K562 (cell line): Measurements from ENCODE around the gene RNF40. TPM values are rescaled to one million over a fixed set of nuclear protein-coding genes. Genes with fewer than 3 reads are reported as not detected.

ENCODE experiments used
- BRF1 ChIP-seq: IDR thresholded peaks from 3 replicates; pipeline ENCODE4 v1.6.1; 2011; ENCODE audit warnings: borderline replicate concordance, mild to moderate bottlenecking; ENCODE audit not compliant: insufficient read length; ENCODE audit errors: extremely low read depth
- CBFA2T2 ChIP-seq: fragments of 450-650 bp; conservative IDR thresholded peaks from 2 replicates; pipeline ENCODE4 v1.6.1; 2017; ENCODE audit warnings: mild to moderate bottlenecking
- CBX5 ChIP-seq: IDR thresholded peaks from 2 replicates; pipeline ENCODE4 v1.6.1; 2014; ENCODE audit warnings: low read depth, borderline replicate concordance
- FOXJ3 ChIP-seq: sonication (generic); formaldehyde crosslinking; IDR thresholded peaks from 2 replicates; pipeline ENCODE4 v1.4.0; 2020; ENCODE audit warnings: mild to moderate bottlenecking, missing genetic modification reagents
- HNRNPK ChIP-seq: fragments of 200-400 bp; formaldehyde crosslinking; IDR thresholded peaks from one replicate; pipeline ENCODE4 v1.6.1; 2018; ENCODE audit warnings: mild to moderate bottlenecking, low read depth, low read length; ENCODE audit not compliant: poor library complexity, severe bottlenecking
- ILK ChIP-seq: fragments of 450-650 bp; IDR thresholded peaks from 2 replicates; pipeline ENCODE4 v1.6.1; 2016; ENCODE audit warnings: missing genetic modification characterization, low read depth, mild to moderate bottlenecking, missing compliant biosample characterization, moderate library complexity, borderline replicate concordance
- JUNB ChIP-seq: fragments of 450-650 bp; formaldehyde crosslinking; conservative IDR thresholded peaks from 2 replicates; pipeline ENCODE4 v1.4.0; 2020; ENCODE audit warnings: mild to moderate bottlenecking
- RAD51 ChIP-seq: fragments of 450-650 bp; IDR thresholded peaks from 2 replicates; pipeline ENCODE4 v1.7.1; 2016; ENCODE audit warnings: low read depth, mild to moderate bottlenecking, borderline replicate concordance
- RBFOX2 ChIP-seq: fragments of 200-400 bp; formaldehyde crosslinking; IDR thresholded peaks from 2 replicates; pipeline ENCODE4 v1.6.1; 2017; ENCODE audit warnings: low read depth, mild to moderate bottlenecking, low read length, moderate library complexity
- RHOXF2B ChIP-seq: fragments of 250-450 bp; sonication (Bioruptor Pico); conservative IDR thresholded peaks from 2 replicates; pipeline ENCODE4 v1.5.1; 2021
- SMAD3 ChIP-seq: fragments of 450-650 bp; formaldehyde crosslinking; conservative IDR thresholded peaks from 2 replicates; pipeline ENCODE4 v1.4.0; 2020; ENCODE audit warnings: mild to moderate bottlenecking
- SMARCE1 ChIP-seq: fragments of 450-650 bp; IDR thresholded peaks from 2 replicates; pipeline ENCODE4 v1.7.1; 2016; ENCODE audit warnings: mild to moderate bottlenecking
- STAG1 ChIP-seq: sonication (generic); formaldehyde crosslinking; IDR thresholded peaks from 2 replicates; pipeline ENCODE4 v1.5.0; 2020; ENCODE audit warnings: missing genetic modification reagents, borderline replicate concordance
- TCF7L2 ChIP-seq: fragments of 150-350 bp; IDR thresholded peaks from 2 replicates; pipeline ENCODE4 v1.6.1; 2016; ENCODE audit warnings: low read depth, mild to moderate bottlenecking, low read length, moderate library complexity
- ZBTB1 ChIP-seq: sonication (generic); formaldehyde crosslinking; IDR thresholded peaks from 2 replicates; pipeline ENCODE4 v1.8.1; 2023; ENCODE audit warnings: missing genetic modification reagents, low read depth, mild to moderate bottlenecking, borderline replicate concordance
- ZKSCAN3 ChIP-seq: fragments of 250-450 bp; sonication (Bioruptor Pico); IDR thresholded peaks from 2 replicates; pipeline ENCODE4 v1.4.0; 2020
- ZNF561 ChIP-seq: fragments of 450-650 bp; formaldehyde crosslinking; conservative IDR thresholded peaks from 2 replicates; pipeline ENCODE4 v1.4.0; 2020; ENCODE audit warnings: mild to moderate bottlenecking, moderate library complexity
- polyA plus RNA-seq, 8 experiments: library from polyadenylated mRNA; depleted of rRNA in 4 of 8; stranded (reverse) in 5 of 8; unstranded in 3 of 8; fragments of >200 nt; fragmentation: Nextera tagmentation in 2 of 8; fragmentation: Illumina TruSeq in 1 of 8; extraction: Ambion mirVana in 2 of 8; extraction: Trizol in 1 of 8; gene quantifications; 2 replicates each; pipeline versions ENCODE4 v1.2.1 to v1.2.3, GENCODE V29; 2011 to 2014; ENCODE audit warnings: inconsistent platforms in 1 of 8, missing spikeins in 1 of 8
- total RNA-seq, 7 experiments: library from RNA; depleted of rRNA in 6 of 7; stranded (reverse); fragments of >200 nt in 6 of 7; fragmentation: Illumina TruSeq in 2 of 7; extraction: Trizol in 2 of 7; gene quantifications; 2 replicates each; pipeline versions ENCODE4 v1.2.1 to v1.2.3, GENCODE V29; 2011 to 2021; ENCODE audit warnings: low replicate concordance in 1 of 7
- TF ChIP-seq, protein P1 (sequence below): fragments of 450-650 bp; IDR thresholded peaks from 2 replicates; pipeline ENCODE4 v1.6.1; 2016; ENCODE audit warnings: mild to moderate bottlenecking, moderate library complexity

Gene RNF40
- total and polyA plus RNA-seq, 9 of the 15 experiments (the other 6 are each of a cell fraction or from before 2014, with no cell fraction given) = 6.2 to 129 (median 81.5) TPM

DNA sequence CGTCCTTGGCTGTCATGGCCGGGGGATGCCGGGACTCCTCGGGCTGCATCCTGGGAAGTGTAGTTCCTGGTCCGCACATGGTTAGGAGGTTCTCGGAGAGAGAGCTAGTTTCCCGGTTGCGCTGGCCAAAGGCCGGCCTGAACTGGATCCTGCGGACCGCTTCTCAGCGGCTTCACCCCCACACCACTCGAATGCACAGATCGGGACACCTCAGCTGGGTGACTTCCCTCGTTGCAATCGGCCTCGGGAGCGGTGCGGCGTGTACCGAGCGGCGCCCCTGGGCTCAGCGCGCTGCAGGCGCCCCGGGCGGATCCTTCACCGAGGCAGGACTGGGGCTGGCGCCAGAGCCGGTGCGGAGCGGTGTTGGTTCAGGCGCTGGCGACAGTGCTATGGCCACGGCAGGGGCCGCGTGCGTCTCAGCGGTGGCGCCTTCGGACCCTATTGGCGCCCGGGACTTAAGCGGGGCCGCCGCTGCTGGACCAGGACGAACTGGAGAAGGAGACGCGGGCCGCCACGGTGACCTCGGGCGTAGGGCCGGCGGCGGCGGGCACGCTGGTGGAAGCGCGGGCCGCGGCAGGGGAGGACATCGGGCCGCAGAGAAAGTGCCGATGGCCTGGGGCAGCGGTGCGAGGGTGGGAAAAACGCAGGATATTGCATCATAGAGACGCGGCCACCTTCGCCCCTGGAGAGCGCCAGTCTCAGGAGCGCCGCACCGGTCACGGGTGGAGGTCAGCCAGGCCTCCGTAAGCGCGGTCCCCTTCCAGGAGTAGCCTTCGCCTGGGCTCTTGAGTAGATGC is 13.5 kb downstream of the RNF40 start (continued):
- TF ChIP-seq, protein P1, sequence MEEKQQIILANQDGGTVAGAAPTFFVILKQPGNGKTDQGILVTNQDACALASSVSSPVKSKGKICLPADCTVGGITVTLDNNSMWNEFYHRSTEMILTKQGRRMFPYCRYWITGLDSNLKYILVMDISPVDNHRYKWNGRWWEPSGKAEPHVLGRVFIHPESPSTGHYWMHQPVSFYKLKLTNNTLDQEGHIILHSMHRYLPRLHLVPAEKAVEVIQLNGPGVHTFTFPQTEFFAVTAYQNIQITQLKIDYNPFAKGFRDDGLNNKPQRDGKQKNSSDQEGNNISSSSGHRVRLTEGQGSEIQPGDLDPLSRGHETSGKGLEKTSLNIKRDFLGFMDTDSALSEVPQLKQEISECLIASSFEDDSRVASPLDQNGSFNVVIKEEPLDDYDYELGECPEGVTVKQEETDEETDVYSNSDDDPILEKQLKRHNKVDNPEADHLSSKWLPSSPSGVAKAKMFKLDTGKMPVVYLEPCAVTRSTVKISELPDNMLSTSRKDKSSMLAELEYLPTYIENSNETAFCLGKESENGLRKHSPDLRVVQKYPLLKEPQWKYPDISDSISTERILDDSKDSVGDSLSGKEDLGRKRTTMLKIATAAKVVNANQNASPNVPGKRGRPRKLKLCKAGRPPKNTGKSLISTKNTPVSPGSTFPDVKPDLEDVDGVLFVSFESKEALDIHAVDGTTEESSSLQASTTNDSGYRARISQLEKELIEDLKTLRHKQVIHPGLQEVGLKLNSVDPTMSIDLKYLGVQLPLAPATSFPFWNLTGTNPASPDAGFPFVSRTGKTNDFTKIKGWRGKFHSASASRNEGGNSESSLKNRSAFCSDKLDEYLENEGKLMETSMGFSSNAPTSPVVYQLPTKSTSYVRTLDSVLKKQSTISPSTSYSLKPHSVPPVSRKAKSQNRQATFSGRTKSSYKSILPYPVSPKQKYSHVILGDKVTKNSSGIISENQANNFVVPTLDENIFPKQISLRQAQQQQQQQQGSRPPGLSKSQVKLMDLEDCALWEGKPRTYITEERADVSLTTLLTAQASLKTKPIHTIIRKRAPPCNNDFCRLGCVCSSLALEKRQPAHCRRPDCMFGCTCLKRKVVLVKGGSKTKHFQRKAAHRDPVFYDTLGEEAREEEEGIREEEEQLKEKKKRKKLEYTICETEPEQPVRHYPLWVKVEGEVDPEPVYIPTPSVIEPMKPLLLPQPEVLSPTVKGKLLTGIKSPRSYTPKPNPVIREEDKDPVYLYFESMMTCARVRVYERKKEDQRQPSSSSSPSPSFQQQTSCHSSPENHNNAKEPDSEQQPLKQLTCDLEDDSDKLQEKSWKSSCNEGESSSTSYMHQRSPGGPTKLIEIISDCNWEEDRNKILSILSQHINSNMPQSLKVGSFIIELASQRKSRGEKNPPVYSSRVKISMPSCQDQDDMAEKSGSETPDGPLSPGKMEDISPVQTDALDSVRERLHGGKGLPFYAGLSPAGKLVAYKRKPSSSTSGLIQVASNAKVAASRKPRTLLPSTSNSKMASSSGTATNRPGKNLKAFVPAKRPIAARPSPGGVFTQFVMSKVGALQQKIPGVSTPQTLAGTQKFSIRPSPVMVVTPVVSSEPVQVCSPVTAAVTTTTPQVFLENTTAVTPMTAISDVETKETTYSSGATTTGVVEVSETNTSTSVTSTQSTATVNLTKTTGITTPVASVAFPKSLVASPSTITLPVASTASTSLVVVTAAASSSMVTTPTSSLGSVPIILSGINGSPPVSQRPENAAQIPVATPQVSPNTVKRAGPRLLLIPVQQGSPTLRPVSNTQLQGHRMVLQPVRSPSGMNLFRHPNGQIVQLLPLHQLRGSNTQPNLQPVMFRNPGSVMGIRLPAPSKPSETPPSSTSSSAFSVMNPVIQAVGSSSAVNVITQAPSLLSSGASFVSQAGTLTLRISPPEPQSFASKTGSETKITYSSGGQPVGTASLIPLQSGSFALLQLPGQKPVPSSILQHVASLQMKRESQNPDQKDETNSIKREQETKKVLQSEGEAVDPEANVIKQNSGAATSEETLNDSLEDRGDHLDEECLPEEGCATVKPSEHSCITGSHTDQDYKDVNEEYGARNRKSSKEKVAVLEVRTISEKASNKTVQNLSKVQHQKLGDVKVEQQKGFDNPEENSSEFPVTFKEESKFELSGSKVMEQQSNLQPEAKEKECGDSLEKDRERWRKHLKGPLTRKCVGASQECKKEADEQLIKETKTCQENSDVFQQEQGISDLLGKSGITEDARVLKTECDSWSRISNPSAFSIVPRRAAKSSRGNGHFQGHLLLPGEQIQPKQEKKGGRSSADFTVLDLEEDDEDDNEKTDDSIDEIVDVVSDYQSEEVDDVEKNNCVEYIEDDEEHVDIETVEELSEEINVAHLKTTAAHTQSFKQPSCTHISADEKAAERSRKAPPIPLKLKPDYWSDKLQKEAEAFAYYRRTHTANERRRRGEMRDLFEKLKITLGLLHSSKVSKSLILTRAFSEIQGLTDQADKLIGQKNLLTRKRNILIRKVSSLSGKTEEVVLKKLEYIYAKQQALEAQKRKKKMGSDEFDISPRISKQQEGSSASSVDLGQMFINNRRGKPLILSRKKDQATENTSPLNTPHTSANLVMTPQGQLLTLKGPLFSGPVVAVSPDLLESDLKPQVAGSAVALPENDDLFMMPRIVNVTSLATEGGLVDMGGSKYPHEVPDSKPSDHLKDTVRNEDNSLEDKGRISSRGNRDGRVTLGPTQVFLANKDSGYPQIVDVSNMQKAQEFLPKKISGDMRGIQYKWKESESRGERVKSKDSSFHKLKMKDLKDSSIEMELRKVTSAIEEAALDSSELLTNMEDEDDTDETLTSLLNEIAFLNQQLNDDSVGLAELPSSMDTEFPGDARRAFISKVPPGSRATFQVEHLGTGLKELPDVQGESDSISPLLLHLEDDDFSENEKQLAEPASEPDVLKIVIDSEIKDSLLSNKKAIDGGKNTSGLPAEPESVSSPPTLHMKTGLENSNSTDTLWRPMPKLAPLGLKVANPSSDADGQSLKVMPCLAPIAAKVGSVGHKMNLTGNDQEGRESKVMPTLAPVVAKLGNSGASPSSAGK = peak; percentile 77
- no peak for TF ChIP-seq ILK (tag)
- peak; percentile 51; the same call in 1 of the 2 replicates for TF ChIP-seq RHOXF2B (CRISPR knock-in tag)
- no peak; the same call in none of the 2 replicates for TF ChIP-seq RAD51
- TF ChIP-seq FOXJ3 (CRISPR knock-in tag) = no peak
- TF ChIP-seq CBFA2T2 = no peak
- no peak for TF ChIP-seq JUNB (CRISPR knock-in tag)
- no peak for TF ChIP-seq SMARCE1
- no peak for TF ChIP-seq SMAD3 (CRISPR knock-in tag)
- TF ChIP-seq TCF7L2 = no peak
- no peak for TF ChIP-seq ZKSCAN3
- no peak for TF ChIP-seq HNRNPK
- TF ChIP-seq CBX5 = no peak
- TF ChIP-seq STAG1 (CRISPR knock-in tag) = peak; percentile 29; the same call in 1 of the 2 replicates
- peak; percentile 36; the same call in 1 of the 2 replicates for TF ChIP-seq ZBTB1 (CRISPR knock-in tag)
- peak; percentile 99 for TF ChIP-seq RBFOX2
- TF ChIP-seq ZNF561 (CRISPR knock-in tag) = no peak
- TF ChIP-seq BRF1 = no peak
